SK-N-SH treated with all-trans-retinoic acid at 6 μM for 48 hours (cell line): ENCODE measurements around the gene NSRP1.
"Not testable (repeated sequence)": the region's sequence is repeated elsewhere in the genome, so short reads cannot be mapped to it uniquely, and the experiment has no call there.

Experiments
- ATAC-seq: fragments of 200-7000 bp; cut with Tn5 transposase; 3 replicates; pipeline ENCODE4 v1.9.1; 2020; ENCODE audit warnings: mild to moderate bottlenecking, moderate library complexity
- ARNTL ChIP-seq: fragments of 450-650 bp; formaldehyde crosslinking; IDR thresholded peaks from 2 replicates; pipeline ENCODE4 v1.5.0; 2020; ENCODE audit warnings: low read depth, mild to moderate bottlenecking, moderate library complexity, borderline replicate concordance
- BACH2 ChIP-seq: fragments of 250-450 bp; sonication (Bioruptor Pico); IDR thresholded peaks from 2 replicates; pipeline ENCODE4 v1.9.0; 2021; ENCODE audit warnings: mild to moderate bottlenecking, borderline replicate concordance
- CSDC2 ChIP-seq: fragments of 250-450 bp; sonication (Bioruptor Pico); IDR thresholded peaks from 2 replicates; pipeline ENCODE4 v1.5.0; 2020; ENCODE audit warnings: mild to moderate bottlenecking, moderate library complexity
- ESRRG ChIP-seq: fragments of 250-450 bp; sonication (Bioruptor Pico); IDR thresholded peaks from 2 replicates; pipeline ENCODE4 v1.6.1; 2021; ENCODE audit warnings: mild to moderate bottlenecking
- GLIS3 ChIP-seq: fragments of 250-450 bp; sonication (Bioruptor Pico); IDR thresholded peaks from 2 replicates; pipeline ENCODE4 v1.5.0; 2020; ENCODE audit warnings: mild to moderate bottlenecking, moderate library complexity
- ISL1 ChIP-seq: fragments of 250-450 bp; sonication (Bioruptor Pico); IDR thresholded peaks from 2 replicates; pipeline ENCODE4 v2.1.2; 2022; ENCODE audit warnings: mild to moderate bottlenecking, moderate library complexity
- OSR1 ChIP-seq: fragments of 250-450 bp; sonication (Bioruptor Pico); IDR thresholded peaks from 2 replicates; pipeline ENCODE4 v1.8.0; 2022; ENCODE audit warnings: moderate library complexity, mild to moderate bottlenecking, inconsistent platforms
- PATZ1 ChIP-seq: fragments of 250-450 bp; sonication (Bioruptor Pico); IDR thresholded peaks from 2 replicates; pipeline ENCODE4 v1.8.0; 2020; ENCODE audit warnings: mild to moderate bottlenecking, moderate library complexity, borderline replicate concordance
- PPARA ChIP-seq: fragments of 250-450 bp; sonication (Bioruptor Pico); IDR thresholded peaks from 2 replicates; pipeline ENCODE4 v1.5.0; 2020; ENCODE audit warnings: mild to moderate bottlenecking, borderline replicate concordance
- RARB ChIP-seq: fragments of 250-450 bp; sonication (Bioruptor Pico); IDR thresholded peaks from 2 replicates; pipeline ENCODE4 v1.8.0; 2021; ENCODE audit warnings: mild to moderate bottlenecking, moderate library complexity
- SNAI2 ChIP-seq: fragments of 250-450 bp; sonication (Bioruptor Pico); IDR thresholded peaks from 2 replicates; pipeline ENCODE4 v1.5.0; 2020; ENCODE audit warnings: mild to moderate bottlenecking, moderate library complexity
- TCF4 ChIP-seq: fragments of 250-450 bp; sonication (Bioruptor Pico); IDR thresholded peaks from 2 replicates; pipeline ENCODE4 v1.8.0; 2021; ENCODE audit warnings: mild to moderate bottlenecking, moderate library complexity, borderline replicate concordance
- TOX ChIP-seq: fragments of 250-450 bp; sonication (Bioruptor Pico); IDR thresholded peaks from 2 replicates; pipeline ENCODE4 v1.8.0; 2021; ENCODE audit warnings: mild to moderate bottlenecking, moderate library complexity, borderline replicate concordance
- ZFP3 ChIP-seq: fragments of 250-450 bp; sonication (Bioruptor Pico); IDR thresholded peaks from 2 replicates; pipeline ENCODE4 v1.5.0; 2020; ENCODE audit warnings: mild to moderate bottlenecking, moderate library complexity
- ZFP30 ChIP-seq: fragments of 450-650 bp; formaldehyde crosslinking; IDR thresholded peaks from 2 replicates; pipeline ENCODE4 v1.5.0; 2022; ENCODE audit warnings: mild to moderate bottlenecking, moderate library complexity
- ZNF565 ChIP-seq: fragments of 450-650 bp; formaldehyde crosslinking; conservative IDR thresholded peaks from 2 replicates; pipeline ENCODE4 v1.5.0; 2020; ENCODE audit warnings: low read depth, mild to moderate bottlenecking, moderate library complexity
- ZNF70 ChIP-seq: fragments of 450-650 bp; formaldehyde crosslinking; IDR thresholded peaks from 2 replicates; pipeline ENCODE4 v1.5.0; 2020; ENCODE audit warnings: mild to moderate bottlenecking, moderate library complexity
- ZNF8 ChIP-seq: fragments of 450-650 bp; formaldehyde crosslinking; IDR thresholded peaks from 2 replicates; pipeline ENCODE4 v1.5.0; 2020; ENCODE audit warnings: mild to moderate bottlenecking, moderate library complexity
- TF ChIP-seq, protein P1 (sequence below): fragments of 250-450 bp; sonication (Bioruptor Pico); IDR thresholded peaks from 2 replicates; pipeline ENCODE4 v1.5.1; 2021; ENCODE audit warnings: mild to moderate bottlenecking, moderate library complexity
- TF ChIP-seq, protein P2 (sequence below): fragments of 250-450 bp; sonication (Bioruptor Pico); IDR thresholded peaks from 2 replicates; pipeline ENCODE4 v1.5.1; 2020; ENCODE audit warnings: low read depth, mild to moderate bottlenecking, moderate library complexity
- TF ChIP-seq, protein P3 (sequence below): fragments of 250-450 bp; sonication (Bioruptor Pico); IDR thresholded peaks from 2 replicates; pipeline ENCODE4 v1.8.0; 2021; ENCODE audit warnings: low read depth, mild to moderate bottlenecking, moderate library complexity, borderline replicate concordance

The NSRP1 gene

DNA sequence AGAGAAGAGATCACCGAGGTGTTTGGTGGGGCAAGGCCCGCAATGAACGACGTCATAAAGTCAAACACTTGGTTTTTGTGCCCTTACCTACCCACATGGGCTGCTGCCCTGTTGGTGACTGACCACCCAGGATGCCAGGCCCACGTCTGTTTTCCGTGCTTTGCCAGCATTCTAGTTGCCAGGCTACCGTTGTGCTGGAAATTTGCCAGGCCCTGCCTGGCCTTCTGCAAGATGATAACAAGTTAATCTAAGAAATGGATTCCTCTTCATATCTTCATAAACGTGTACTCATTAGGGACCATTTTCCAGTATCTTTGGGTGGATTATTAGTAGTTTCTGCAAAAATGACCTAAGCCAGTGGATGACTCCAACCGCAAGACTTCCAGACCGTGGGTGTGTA lies 83.5 kb downstream of the NSRP1 start:
- no peak for ATAC-seq
- TF ChIP-seq, protein P1, sequence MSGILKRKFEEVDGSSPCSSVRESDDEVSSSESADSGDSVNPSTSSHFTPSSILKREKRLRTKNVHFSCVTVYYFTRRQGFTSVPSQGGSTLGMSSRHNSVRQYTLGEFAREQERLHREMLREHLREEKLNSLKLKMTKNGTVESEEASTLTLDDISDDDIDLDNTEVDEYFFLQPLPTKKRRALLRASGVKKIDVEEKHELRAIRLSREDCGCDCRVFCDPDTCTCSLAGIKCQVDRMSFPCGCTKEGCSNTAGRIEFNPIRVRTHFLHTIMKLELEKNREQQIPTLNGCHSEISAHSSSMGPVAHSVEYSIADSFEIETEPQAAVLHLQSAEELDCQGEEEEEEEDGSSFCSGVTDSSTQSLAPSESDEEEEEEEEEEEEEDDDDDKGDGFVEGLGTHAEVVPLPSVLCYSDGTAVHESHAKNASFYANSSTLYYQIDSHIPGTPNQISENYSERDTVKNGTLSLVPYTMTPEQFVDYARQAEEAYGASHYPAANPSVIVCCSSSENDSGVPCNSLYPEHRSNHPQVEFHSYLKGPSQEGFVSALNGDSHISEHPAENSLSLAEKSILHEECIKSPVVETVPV (CRISPR knock-in tag), result no peak
- TF ChIP-seq ISL1 (CRISPR knock-in tag) (no peak), ARNTL (no peak), GLIS3 (CRISPR knock-in tag) (no peak), TCF4 (CRISPR knock-in tag) (no peak), RARB (CRISPR knock-in tag) (no peak), PATZ1 (CRISPR knock-in tag) (no peak), PPARA (CRISPR knock-in tag) (no peak), CSDC2 (CRISPR knock-in tag) (no peak)
- TF ChIP-seq, protein P2, sequence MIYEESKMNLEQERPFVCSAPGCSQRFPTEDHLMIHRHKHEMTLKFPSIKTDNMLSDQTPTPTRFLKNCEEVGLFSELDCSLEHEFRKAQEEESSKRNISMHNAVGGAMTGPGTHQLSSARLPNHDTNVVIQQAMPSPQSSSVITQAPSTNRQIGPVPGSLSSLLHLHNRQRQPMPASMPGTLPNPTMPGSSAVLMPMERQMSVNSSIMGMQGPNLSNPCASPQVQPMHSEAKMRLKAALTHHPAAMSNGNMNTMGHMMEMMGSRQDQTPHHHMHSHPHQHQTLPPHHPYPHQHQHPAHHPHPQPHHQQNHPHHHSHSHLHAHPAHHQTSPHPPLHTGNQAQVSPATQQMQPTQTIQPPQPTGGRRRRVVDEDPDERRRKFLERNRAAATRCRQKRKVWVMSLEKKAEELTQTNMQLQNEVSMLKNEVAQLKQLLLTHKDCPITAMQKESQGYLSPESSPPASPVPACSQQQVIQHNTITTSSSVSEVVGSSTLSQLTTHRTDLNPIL (CRISPR knock-in tag), result no peak

DNA sequence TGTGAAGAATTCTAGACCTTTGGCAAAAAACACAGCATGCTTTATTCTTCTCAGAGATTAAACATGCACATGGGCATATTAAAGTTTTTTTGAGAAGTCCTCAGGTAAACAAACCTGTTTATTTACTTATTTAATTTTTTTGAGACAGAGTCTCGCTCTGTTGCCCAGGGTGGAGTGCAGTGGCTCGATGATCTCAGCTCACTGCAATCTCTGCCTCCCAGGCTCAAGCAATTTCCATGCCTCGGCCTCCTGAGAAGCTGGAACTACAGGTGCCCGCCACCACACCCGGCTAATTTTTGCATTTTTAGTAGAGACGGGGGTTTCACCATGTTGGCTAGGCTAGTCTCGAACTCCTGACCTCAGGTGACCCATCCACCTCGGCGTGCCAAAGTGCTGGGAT lies 84.0 kb downstream of the NSRP1 start:
- ATAC-seq, result not testable (repeated sequence)

GRCh38 chr17:30203471-30203981 lies 86.9 kb downstream of the NSRP1 start:
- no peak for ATAC-seq
- TF ChIP-seq ESRRG (CRISPR knock-in tag) (no peak), ZNF565 (CRISPR knock-in tag) (no peak), TOX (no peak), BACH2 (CRISPR knock-in tag) (no peak), TCF4 (CRISPR knock-in tag) (no peak), ZNF70 (CRISPR knock-in tag) (no peak), PPARA (CRISPR knock-in tag) (no peak), SNAI2 (CRISPR knock-in tag) (no peak), ZNF8 (CRISPR knock-in tag) (no peak), ZFP30 (CRISPR knock-in tag) (no peak), ZFP3 (no peak), RARB (CRISPR knock-in tag) (no peak), OSR1 (CRISPR knock-in tag) (no peak), GLIS3 (CRISPR knock-in tag) (no peak)
- TF ChIP-seq, protein P3, sequence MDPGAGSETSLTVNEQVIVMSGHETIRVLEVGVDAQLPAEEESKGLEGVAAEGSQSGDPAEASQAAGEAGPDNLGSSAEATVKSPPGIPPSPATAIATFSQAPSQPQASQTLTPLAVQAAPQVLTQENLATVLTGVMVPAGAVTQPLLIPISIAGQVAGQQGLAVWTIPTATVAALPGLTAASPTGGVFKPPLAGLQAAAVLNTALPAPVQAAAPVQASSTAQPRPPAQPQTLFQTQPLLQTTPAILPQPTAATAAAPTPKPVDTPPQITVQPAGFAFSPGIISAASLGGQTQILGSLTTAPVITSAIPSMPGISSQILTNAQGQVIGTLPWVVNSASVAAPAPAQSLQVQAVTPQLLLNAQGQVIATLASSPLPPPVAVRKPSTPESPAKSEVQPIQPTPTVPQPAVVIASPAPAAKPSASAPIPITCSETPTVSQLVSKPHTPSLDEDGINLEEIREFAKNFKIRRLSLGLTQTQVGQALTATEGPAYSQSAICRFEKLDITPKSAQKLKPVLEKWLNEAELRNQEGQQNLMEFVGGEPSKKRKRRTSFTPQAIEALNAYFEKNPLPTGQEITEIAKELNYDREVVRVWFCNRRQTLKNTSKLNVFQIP (CRISPR knock-in tag), result no peak
- TF ChIP-seq, protein P2 (CRISPR knock-in tag), result no peak
- TF ChIP-seq, protein P1 (CRISPR knock-in tag), result no peak
